ENCODE results near the gene SCAANT1. TPM values are rescaled to one million over a fixed set of nuclear protein-coding genes. Genes with fewer than 3 reads are reported as not detected.

SCAANT1 gene
- total RNA-seq, 1 donor from 2014 or later, result not detected

DNA sequence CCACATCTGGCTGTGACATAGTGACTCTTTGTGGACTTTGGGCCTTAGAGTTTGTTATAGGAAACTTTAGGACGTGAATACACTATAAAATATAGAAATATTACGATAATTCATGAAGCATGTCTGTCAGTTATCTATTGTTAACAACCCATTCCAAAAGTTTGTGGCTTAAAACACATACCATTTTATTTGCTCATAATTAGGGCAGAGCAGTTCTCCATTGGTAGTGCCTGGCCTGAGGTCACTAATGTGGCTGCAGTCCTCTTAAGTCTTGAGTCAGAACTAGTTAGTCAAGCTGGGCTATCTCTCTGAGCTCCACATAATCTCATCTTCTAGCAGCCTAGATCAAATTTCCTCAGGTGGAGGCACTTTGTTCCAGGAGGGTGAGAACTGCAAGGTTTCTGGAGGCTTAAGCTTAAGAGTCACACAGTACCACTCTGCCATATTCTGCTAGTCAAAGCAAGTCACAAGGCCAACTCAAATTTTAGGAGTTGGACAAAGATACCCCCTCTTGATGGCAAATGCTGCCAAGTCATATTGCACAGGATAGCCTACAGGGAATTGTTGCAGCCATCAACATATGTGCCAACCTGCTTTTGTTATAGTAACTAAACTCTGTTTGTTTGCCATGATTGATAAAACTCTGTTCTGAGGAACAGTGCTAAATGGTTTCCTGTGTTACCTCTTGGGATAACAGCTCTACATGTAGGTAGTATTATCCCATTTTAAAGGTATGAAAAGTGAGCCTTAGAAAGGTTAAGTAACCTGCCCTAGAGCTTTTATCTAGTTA, 39.9 kb downstream of the SCAANT1 start:
- Mint-ChIP-seq H3K27ac (no peak overlapping the region), H3K9me3 (no peaks in the 10 kb centered on the region), H3K36me3 (peaks cover 2% of the 10 kb centered on the region), H3K4me3 (no peak overlapping the region), H3K27me3 (ENCODE audit: low read depth) (no peaks in the 10 kb centered on the region), H3K4me1 (peaks cover 22% of the 10 kb centered on the region)
- no peak for DNase-seq (ENCODE audit: low spot score in 2 of 2, unreplicated experiment in 2 of 2)
- TF ChIP-seq, protein P1, sequence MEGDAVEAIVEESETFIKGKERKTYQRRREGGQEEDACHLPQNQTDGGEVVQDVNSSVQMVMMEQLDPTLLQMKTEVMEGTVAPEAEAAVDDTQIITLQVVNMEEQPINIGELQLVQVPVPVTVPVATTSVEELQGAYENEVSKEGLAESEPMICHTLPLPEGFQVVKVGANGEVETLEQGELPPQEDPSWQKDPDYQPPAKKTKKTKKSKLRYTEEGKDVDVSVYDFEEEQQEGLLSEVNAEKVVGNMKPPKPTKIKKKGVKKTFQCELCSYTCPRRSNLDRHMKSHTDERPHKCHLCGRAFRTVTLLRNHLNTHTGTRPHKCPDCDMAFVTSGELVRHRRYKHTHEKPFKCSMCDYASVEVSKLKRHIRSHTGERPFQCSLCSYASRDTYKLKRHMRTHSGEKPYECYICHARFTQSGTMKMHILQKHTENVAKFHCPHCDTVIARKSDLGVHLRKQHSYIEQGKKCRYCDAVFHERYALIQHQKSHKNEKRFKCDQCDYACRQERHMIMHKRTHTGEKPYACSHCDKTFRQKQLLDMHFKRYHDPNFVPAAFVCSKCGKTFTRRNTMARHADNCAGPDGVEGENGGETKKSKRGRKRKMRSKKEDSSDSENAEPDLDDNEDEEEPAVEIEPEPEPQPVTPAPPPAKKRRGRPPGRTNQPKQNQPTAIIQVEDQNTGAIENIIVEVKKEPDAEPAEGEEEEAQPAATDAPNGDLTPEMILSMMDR (IDR thresholded peaks at IDR 0.05; ENCODE audit: unreplicated experiment), result no peak

GRCh38 chr3:63870615-63871005, 41.6 kb downstream of the SCAANT1 start:
- Mint-ChIP-seq H3K27ac (no peak overlapping the region), H3K4me3 (no peak overlapping the region), H3K36me3 (peaks cover 8% of the 10 kb centered on the region), H3K27me3 (ENCODE audit: low read depth) (no peaks in the 10 kb centered on the region), H3K4me1 (peaks cover 9% of the 10 kb centered on the region), H3K9me3 (no peaks in the 10 kb centered on the region)
- DNase-seq (ENCODE audit: low spot score in 2 of 2, unreplicated experiment in 2 of 2), result no peak
- TF ChIP-seq, protein P1 (IDR thresholded peaks at IDR 0.05; ENCODE audit: unreplicated experiment), result no peak

GRCh38 chr3:63869940-63870614, 42.1 kb downstream of the SCAANT1 start:
- H3K9me3 Mint-ChIP-seq, result no peaks in the 10 kb centered on the region
- H3K4me1 Mint-ChIP-seq, result peaks cover 8% of the 10 kb centered on the region
- H3K27ac Mint-ChIP-seq, result no peak overlapping the region
- no peaks in the 10 kb centered on the region for H3K27me3 Mint-ChIP-seq (ENCODE audit: low read depth)
- H3K36me3 Mint-ChIP-seq, result peaks cover 8% of the 10 kb centered on the region
- TF ChIP-seq, protein P1 (IDR thresholded peaks at IDR 0.05; ENCODE audit: unreplicated experiment), result no peak
- no peak for DNase-seq (ENCODE audit: low spot score in 2 of 2, unreplicated experiment in 2 of 2)
- no peak overlapping the region for H3K4me3 Mint-ChIP-seq

- H3K36me3 Mint-ChIP-seq, result peaks cover 8% of the 10 kb centered on the region
- TF ChIP-seq, protein P1 (IDR thresholded peaks at IDR 0.05; ENCODE audit: unreplicated experiment), result no peak
- H3K27me3 Mint-ChIP-seq (ENCODE audit: low read depth), result no peaks in the 10 kb centered on the region
- H3K9me3 Mint-ChIP-seq, result no peaks in the 10 kb centered on the region
- H3K4me3 Mint-ChIP-seq, result no peak overlapping the region
- no peak for DNase-seq (ENCODE audit: low spot score in 2 of 2, unreplicated experiment in 2 of 2)
- peaks cover 20% of the 10 kb centered on the region for H3K4me1 Mint-ChIP-seq
- no peak overlapping the region for H3K27ac Mint-ChIP-seq
Observed at GRCh38 chr3:63867225-63867624, 45.0 kb downstream of the SCAANT1 start.

GRCh38 chr3:63864965-63865327, 47.2 kb downstream of the SCAANT1 start:
- Mint-ChIP-seq H3K27ac (peak overlapping the region; percentile 89), H3K9me3 (no peaks in the 10 kb centered on the region), H3K27me3 (ENCODE audit: low read depth) (no peaks in the 10 kb centered on the region), H3K4me1 (peaks cover 23% of the 10 kb centered on the region), H3K36me3 (peaks cover 8% of the 10 kb centered on the region), H3K4me3 (peak overlapping the region; percentile 86)
- TF ChIP-seq, protein P1 (IDR thresholded peaks at IDR 0.05; ENCODE audit: unreplicated experiment), result no peak
- no peak for DNase-seq (ENCODE audit: low spot score in 2 of 2, unreplicated experiment in 2 of 2)

All from mesothelial cell of epicardium (in vitro differentiated cells).